ENCODE data around the gene IGLON5. TPM values are rescaled to one million over a fixed set of nuclear protein-coding genes. Genes with fewer than 3 reads are reported as not detected.

IGLON5 gene
- total RNA-seq, 2 donors from 2014 or later, result not detected

- Histone ChIP-seq H3K27ac (peak overlapping the region in 2 of 4 donors; percentile 41 to 61), H3K4me1 (peaks cover 22% of the 10 kb centered on the region), H3K9me3 (no peaks in the 10 kb centered on the region), H3K27me3 (no peaks in the 10 kb centered on the region), H3K4me3 (peak overlapping the region in 1 of 2 donors; percentile 9), H3K36me3 (replicated peaks in 1 of 2; ENCODE audit: insufficient read depth in 1 of 2, low read depth in 2 of 2) (no peaks in the 10 kb centered on the region)
- ATAC-seq (peak; percentile 74), DNase-seq (peak; percentile 81 to 88 (median 82))
- peak; percentile 76 to 91 (median 84) for TF ChIP-seq CTCF (IDR thresholded peaks at IDR 0.05)
- no peak for TF ChIP-seq POLR2A (IDR thresholded peaks at IDR 0.05)
- intact Hi-C loops (cut with DNase I), result no loop called here
- 1 to 4% methylated on average over 25 to 43 of the region's 43 CpGs for WGBS, 2 donors
Observed at GRCh38 chr19:51338563-51339312, 27.3 kb downstream of the IGLON5 start.

GRCh38 chr19:51339313-51339686 is 27.9 kb downstream of the IGLON5 start:
- H3K27me3 ChIP-seq, result no peaks in the 10 kb centered on the region
- ATAC-seq, result no peak
- TF ChIP-seq CTCF (IDR thresholded peaks at IDR 0.05) (no peak), POLR2A (IDR thresholded peaks at IDR 0.05) (no peak)
- intact Hi-C loops (cut with DNase I), result no loop called here
- 0 to 2% methylated on average over 10 of the region's 10 CpGs for WGBS, 2 donors
- DNase-seq, result no peak
- H3K9me3 ChIP-seq, result no peaks in the 10 kb centered on the region
- H3K4me3 ChIP-seq, result peak overlapping the region in 1 of 2 donors; percentile 9
- no peaks in the 10 kb centered on the region for H3K36me3 ChIP-seq (replicated peaks in 1 of 2; ENCODE audit: insufficient read depth in 1 of 2, low read depth in 2 of 2)
- H3K4me1 ChIP-seq, result peaks cover 22% of the 10 kb centered on the region
- peak overlapping the region in 3 of 4 donors; percentile 7 to 61 (median 41) for H3K27ac ChIP-seq

- Histone ChIP-seq H3K27ac (peak overlapping the region in 3 of 4 donors; percentile 7 to 61 (median 44)), H3K4me3 (peak overlapping the region in 1 of 2 donors; percentile 9), H3K4me1 (peaks cover 22% of the 10 kb centered on the region), H3K36me3 (replicated peaks in 1 of 2; ENCODE audit: insufficient read depth in 1 of 2, low read depth in 2 of 2) (peaks cover 0 to 2% of the 10 kb centered on the region in 2 donors), H3K27me3 (no peaks in the 10 kb centered on the region), H3K9me3 (no peaks in the 10 kb centered on the region)
- TF ChIP-seq CTCF (IDR thresholded peaks at IDR 0.05) (peak in 2 of 7 experiments; percentile 43 to 57), POLR2A (IDR thresholded peaks at IDR 0.05) (peak in 1 of 3 donors; percentile 17)
- DNase-seq, result peak; percentile 95 to 98 (median 98)
- WGBS, 2 donors, result 0 to 13% methylated on average over 26 to 79 of the region's 107 CpGs
- intact Hi-C loops (cut with DNase I), result loop anchor here (10.0 kb wide), 1 partner anchor 55 kb away; the partner anchor contains the start of gene C19orf84
- ATAC-seq, result peak; percentile 94
Observed at GRCh38 chr19:51339687-51340656, 28.5 kb downstream of the IGLON5 start.

- ATAC-seq, result no peak
- Histone ChIP-seq H3K27ac (no peak overlapping the region), H3K4me1 (peaks cover 22% of the 10 kb centered on the region), H3K36me3 (replicated peaks in 1 of 2; ENCODE audit: insufficient read depth in 1 of 2, low read depth in 2 of 2) (peaks cover 0 to 4% of the 10 kb centered on the region in 2 donors), H3K27me3 (no peaks in the 10 kb centered on the region), H3K4me3 (no peak overlapping the region), H3K9me3 (no peaks in the 10 kb centered on the region)
- TF ChIP-seq POLR2A (IDR thresholded peaks at IDR 0.05) (no peak), CTCF (IDR thresholded peaks at IDR 0.05) (no peak)
- intact Hi-C loops (cut with DNase I), result loop anchor here (10.0 kb wide), 1 partner anchor 54 kb away; the partner anchor contains the start of gene C19orf84
- DNase-seq, result no peak
- WGBS, 2 donors, result 83 to 87% methylated on average over 8 to 17 of the region's 18 CpGs
Observed at GRCh38 chr19:51341066-51341465, 29.6 kb downstream of the IGLON5 start.

Measured in body of pancreas (tissue), 4 donors.